HepG2 (cell line): Measurements from ENCODE around the gene HLA-DRB1. TPM values are rescaled to one million over a fixed set of nuclear protein-coding genes. Genes with fewer than 3 reads are reported as not detected.
"Not testable (repeated sequence)": the region's sequence is repeated elsewhere in the genome, so short reads cannot be mapped to it uniquely, and the experiment has no call there.

Source experiments
- ATAC-seq: fragments of 200-7000 bp; cut with Tn5 transposase; 3 replicates; pipeline ENCODE4 v1.9.1; 2020; ENCODE audit warnings: mild to moderate bottlenecking, moderate library complexity
- BruUV-seq: library from RNA; stranded (reverse); fragments of 400-500 nt; replicated peaks from 2 replicates; lab custom pipeline; 2021; lab: Mats Ljungman, UMichigan
- CTCF ChIA-PET: fragments of 300-600 bp; formaldehyde crosslinking; extraction: SDS; loops from one replicate; lab custom pipeline; 2021; ENCODE audit warnings: low total read pairs, inconsistent platforms, low intra/inter-chr PET ratio; lab: Yijun Ruan, JAX
- POLR2A ChIA-PET: fragments of 350-600 bp; sonication (Branson Sonifier 250); formaldehyde crosslinking; loops from one replicate; lab custom pipeline; 2020; ENCODE audit warnings: antibody characterized with exemption, inconsistent platforms; lab: Yijun Ruan, JAX
- DNase-seq: peaks from one replicate; pipeline ENCODE4 v3.0.0-alpha.2; 2015; ENCODE audit warnings: low spot score
- FAIRE-seq: peaks from 3 replicates; lab custom pipeline; 2011; peaks lifted over from hg19 to GRCh38; lab: Jason Lieb, UNC
- H2AFZ ChIP-seq: one replicate; pipeline ENCODE4 v1.6.1; 2011; ENCODE audit warnings: low read length, inconsistent platforms
- H3K27ac ChIP-seq: fragments of 300-600 bp; 3 replicates; pipeline ENCODE4 v1.8.0; 2011; ENCODE audit warnings: mixed run types, mild to moderate bottlenecking, mixed read lengths, low read length, inconsistent platforms; ENCODE audit not compliant: insufficient read depth; ENCODE audit errors: extremely low read length
- H3K27me3 ChIP-seq, 2 experiments: fragments of 200-600 bp in 1 of 2; 2 replicates in 1 of 2; 3 replicates in 1 of 2; pipeline versions ENCODE4 v1.6.0 to v1.8.0; 2011; ENCODE audit warnings: low read length in 2 of 2, mild to moderate bottlenecking in 2 of 2, moderate library complexity in 2 of 2, inconsistent platforms in 1 of 2; ENCODE audit not compliant: insufficient read depth in 2 of 2, control insufficient read depth in 1 of 2
- H3K36me3 ChIP-seq, 2 experiments: fragments of 200-600 bp in 1 of 2; replicated peaks in 1 of 2; 2 replicates in 1 of 2; 3 replicates in 1 of 2; pipeline versions ENCODE4 v1.5.1 to v1.8.0; 2011; ENCODE audit warnings: low read length in 2 of 2, inconsistent platforms in 1 of 2; ENCODE audit not compliant: insufficient read depth in 2 of 2, control insufficient read depth in 1 of 2
- H3K4me1 ChIP-seq: 2 replicates; pipeline ENCODE4 v1.5.1; 2012; ENCODE audit warnings: low read length, inconsistent platforms; ENCODE audit not compliant: insufficient read depth
- H3K4me2 ChIP-seq: 2 replicates; pipeline ENCODE4 v1.6.0; 2011; ENCODE audit warnings: low read depth, low read length, inconsistent platforms
- H3K4me3 ChIP-seq, 3 experiments: fragments of 200-600 bp in 1 of 3; sonication (generic), shearing (Covaris generic) in 1 of 3; replicated peaks in 1 of 3; 2 replicates each; pipeline ENCODE4 v1.5.1; 2011 to 2016; ENCODE audit warnings: low read length in 3 of 3, inconsistent platforms in 2 of 3, low read depth in 2 of 3, mild to moderate bottlenecking in 2 of 3, control low read depth in 1 of 3, mixed read lengths in 1 of 3; ENCODE audit not compliant: insufficient read depth in 1 of 3
- H3K79me2 ChIP-seq: one replicate; pipeline ENCODE4 v1.6.1; 2011; ENCODE audit warnings: low read length, inconsistent platforms; ENCODE audit not compliant: insufficient read depth
- H3K9ac ChIP-seq: 2 replicates; pipeline ENCODE4 v1.6.0; 2011; ENCODE audit warnings: mild to moderate bottlenecking, low read depth, low read length, inconsistent platforms; ENCODE audit not compliant: insufficient read depth
- H3K9me3 ChIP-seq: 2 replicates; pipeline ENCODE4 v1.5.1; 2012; ENCODE audit warnings: mild to moderate bottlenecking, low read length
- H4K20me1 ChIP-seq: 2 replicates; pipeline ENCODE4 v1.6.0; 2011; ENCODE audit warnings: inconsistent platforms, mild to moderate bottlenecking, low read length, moderate library complexity; ENCODE audit not compliant: insufficient read depth
- AKAP8 ChIP-seq: sonication (generic); formaldehyde crosslinking; IDR thresholded peaks from 2 replicates; pipeline ENCODE4 v1.5.1; 2020; ENCODE audit warnings: mild to moderate bottlenecking, missing genetic modification reagents
- BRD4 ChIP-seq: sonication (generic); formaldehyde crosslinking; IDR thresholded peaks from 2 replicates; pipeline ENCODE4 v1.4.0; 2020; ENCODE audit warnings: missing genetic modification reagents
- EZH2 ChIP-seq: conservative IDR thresholded peaks from 2 replicates; pipeline ENCODE4 v1.6.1; 2012; ENCODE audit warnings: mild to moderate bottlenecking, low read depth, low read length, moderate library complexity
- HES4 ChIP-seq: sonication (generic); formaldehyde crosslinking; IDR thresholded peaks from 2 replicates; pipeline ENCODE4 v1.9.0; 2021; ENCODE audit warnings: mild to moderate bottlenecking, missing genetic modification reagents, borderline replicate concordance
- HMG20A ChIP-seq: IDR thresholded peaks from 2 replicates; pipeline ENCODE4 v1.6.1; 2016; ENCODE audit warnings: borderline replicate concordance
- HOXD1 ChIP-seq: sonication (generic); formaldehyde crosslinking; IDR thresholded peaks from 2 replicates; pipeline ENCODE4 v1.5.0; 2020; ENCODE audit warnings: missing genetic modification reagents
- MAF1 ChIP-seq: sonication (generic); formaldehyde crosslinking; IDR thresholded peaks from 2 replicates; pipeline ENCODE4 v1.5.0; 2020; ENCODE audit warnings: missing genetic modification reagents, borderline replicate concordance
- NCOR1 ChIP-seq: fragments of 200-600 bp; sonication (generic); IDR thresholded peaks from 2 replicates; pipeline ENCODE4 v1.7.0; 2017; ENCODE audit warnings: antibody characterized with exemption, low read length, borderline replicate concordance
- TARDBP ChIP-seq: sonication (generic); formaldehyde crosslinking; IDR thresholded peaks from 2 replicates; pipeline ENCODE4 v1.8.0; 2022; ENCODE audit warnings: mild to moderate bottlenecking, missing genetic modification reagents
- ZNF670 ChIP-seq: sonication (generic); formaldehyde crosslinking; IDR thresholded peaks from 2 replicates; pipeline ENCODE4 v1.8.0; 2022; ENCODE audit warnings: mild to moderate bottlenecking, missing genetic modification reagents, borderline replicate concordance
- WGBS: methylation state at CpG from one replicate; pipeline ENCODE4 v1.1.6; 2017; ENCODE audit warnings: low lambda C conversion rate; 5-methylcytosine and 5-hydroxymethylcytosine counted together
- in situ Hi-C: cut with HindIII; loops from 2 replicates; pipeline ENCODE4 v1.10.0; 2017; ENCODE audit warnings: low pct_unique_long_range_greater_than_20kb; ENCODE audit not compliant: extremely low pct_ligation_motif_present
- intact Hi-C: fragments of 100-400 bp; cut with micrococcal nuclease; formaldehyde crosslinking; loops from one replicate; pipeline ENCODE4 v1.10.0; 2022; ENCODE audit not compliant: unreplicated experiment
- polyA plus RNA-seq, 8 experiments: library from polyadenylated mRNA; depleted of rRNA in 3 of 8; stranded (reverse) in 7 of 8; unstranded in 1 of 8; fragments of >200 nt; fragmentation: Illumina TruSeq in 4 of 8; extraction: Trizol in 4 of 8; gene quantifications; 2 replicates each; pipeline versions ENCODE4 v1.2.1 to v1.2.3, GENCODE V29; 2011 to 2016; ENCODE audit warnings: low read depth in 4 of 8, missing spikeins in 1 of 8, mixed read lengths in 1 of 8; ENCODE audit not compliant: insufficient read depth in 1 of 8
- total RNA-seq, 5 experiments: library from RNA; depleted of rRNA; stranded (reverse); fragments of >200 nt; fragmentation: Illumina TruSeq; extraction: Trizol; gene quantifications; 2 replicates each; pipeline ENCODE4 v1.2.3, GENCODE V29; 2016; ENCODE audit warnings: low read depth in 1 of 5
- TF ChIP-seq, protein P1 (sequence below): sonication (generic); formaldehyde crosslinking; IDR thresholded peaks from 2 replicates; pipeline ENCODE4 v1.4.0; 2020; ENCODE audit warnings: mild to moderate bottlenecking, missing genetic modification reagents
- TF ChIP-seq, protein P2 (sequence below), 2 experiments: sonication (generic) in 1 of 2; formaldehyde crosslinking in 1 of 2; IDR thresholded peaks; 2 replicates each; pipeline versions ENCODE4 v1.4.0 to v1.6.1; 2018 to 2020; ENCODE audit warnings: missing genetic modification reagents in 2 of 2, borderline replicate concordance in 1 of 2, low read depth in 1 of 2, mild to moderate bottlenecking in 1 of 2, missing biosample characterization in 1 of 2
- TF ChIP-seq, protein P3 (sequence below): sonication (generic); formaldehyde crosslinking; IDR thresholded peaks from 2 replicates; pipeline ENCODE4 v1.4.0; 2020; ENCODE audit warnings: missing genetic modification reagents, borderline replicate concordance

HLA-DRB1 gene
- total and polyA plus RNA-seq, 2 of the 13 experiments (the other 11 are each of a cell fraction or from before 2014, with no cell fraction given) = 0.09 TPM; not detected in 1

DNA sequence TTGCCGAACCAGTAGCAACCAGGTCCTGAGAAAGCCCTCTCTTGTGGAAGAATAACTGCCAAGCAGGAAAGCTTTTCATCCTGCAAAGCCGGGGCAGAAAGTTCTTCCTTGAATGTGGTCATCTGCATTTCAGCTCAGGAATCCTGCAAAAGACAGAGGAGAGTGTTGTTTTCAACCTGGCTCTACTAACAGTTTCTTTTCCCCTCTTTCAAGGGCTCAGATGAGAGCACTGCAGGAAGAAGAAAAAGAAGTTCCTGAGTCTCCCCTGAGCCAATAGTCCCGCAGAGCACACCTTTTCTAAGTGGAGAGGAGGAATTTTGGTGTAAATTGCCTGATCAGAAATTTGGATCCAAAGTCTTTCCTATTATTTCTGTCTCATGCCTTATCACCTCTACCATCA lies 10.7 kb downstream of the HLA-DRB1 start:
- H2AFZ ChIP-seq = no peak overlapping the region
- WGBS = 0% methylated on average over 3 of the region's 3 CpGs
- H3K9me3 ChIP-seq = no peaks in the 10 kb centered on the region
- ChIA-PET CTCF (no interaction called here), POLR2A (no interaction called here)
- no peaks in the 10 kb centered on the region for H3K79me2 ChIP-seq
- H3K4me3 ChIP-seq = no peak overlapping the region
- intact Hi-C loops (no loop called here), in situ Hi-C loops (no loop called here)
- H3K27me3 ChIP-seq = peaks cover 0 to 9% of the 10 kb centered on the region in 2 experiments; a peak in 1 of 5 replicates
- no TSS peak for BruUV-seq
- FAIRE-seq (no peak), ATAC-seq (no peak), DNase-seq (no peak)
- no peak overlapping the region for H3K9ac ChIP-seq
- H3K27ac ChIP-seq = no peak overlapping the region
- H3K36me3 ChIP-seq = no peaks in the 10 kb centered on the region
- no peaks in the 10 kb centered on the region for H4K20me1 ChIP-seq
- H3K4me1 ChIP-seq = no peaks in the 10 kb centered on the region
- H3K4me2 ChIP-seq = no peak overlapping the region
- TF ChIP-seq NCOR1 (no peak), HES4 (CRISPR knock-in tag) (no peak), HOXD1 (no peak), MAF1 (no peak), TARDBP (CRISPR knock-in tag) (no peak), AKAP8 (CRISPR knock-in tag) (no peak), BRD4 (CRISPR knock-in tag) (no peak), ZNF670 (CRISPR knock-in tag) (no peak), EZH2 (no peak), HMG20A (CRISPR knock-in tag) (no peak)
- TF ChIP-seq, protein P1, sequence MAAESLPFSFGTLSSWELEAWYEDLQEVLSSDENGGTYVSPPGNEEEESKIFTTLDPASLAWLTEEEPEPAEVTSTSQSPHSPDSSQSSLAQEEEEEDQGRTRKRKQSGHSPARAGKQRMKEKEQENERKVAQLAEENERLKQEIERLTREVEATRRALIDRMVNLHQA (CRISPR knock-in tag) = no peak
- TF ChIP-seq, protein P2, sequence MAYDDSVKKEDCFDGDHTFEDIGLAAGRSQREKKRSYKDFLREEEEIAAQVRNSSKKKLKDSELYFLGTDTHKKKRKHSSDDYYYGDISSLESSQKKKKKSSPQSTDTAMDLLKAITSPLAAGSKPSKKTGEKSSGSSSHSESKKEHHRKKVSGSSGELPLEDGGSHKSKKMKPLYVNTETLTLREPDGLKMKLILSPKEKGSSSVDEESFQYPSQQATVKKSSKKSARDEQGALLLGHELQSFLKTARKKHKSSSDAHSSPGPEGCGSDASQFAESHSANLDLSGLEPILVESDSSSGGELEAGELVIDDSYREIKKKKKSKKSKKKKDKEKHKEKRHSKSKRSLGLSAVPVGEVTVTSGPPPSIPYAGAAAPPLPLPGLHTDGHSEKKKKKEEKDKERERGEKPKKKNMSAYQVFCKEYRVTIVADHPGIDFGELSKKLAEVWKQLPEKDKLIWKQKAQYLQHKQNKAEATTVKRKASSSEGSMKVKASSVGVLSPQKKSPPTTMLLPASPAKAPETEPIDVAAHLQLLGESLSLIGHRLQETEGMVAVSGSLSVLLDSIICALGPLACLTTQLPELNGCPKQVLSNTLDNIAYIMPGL (CRISPR knock-in tag; IDR thresholded peaks at IDR 0.05; ENCODE audit: borderline replicate concordance in 1 of 2, low read depth in 1 of 2) = no peak
- TF ChIP-seq, protein P3, sequence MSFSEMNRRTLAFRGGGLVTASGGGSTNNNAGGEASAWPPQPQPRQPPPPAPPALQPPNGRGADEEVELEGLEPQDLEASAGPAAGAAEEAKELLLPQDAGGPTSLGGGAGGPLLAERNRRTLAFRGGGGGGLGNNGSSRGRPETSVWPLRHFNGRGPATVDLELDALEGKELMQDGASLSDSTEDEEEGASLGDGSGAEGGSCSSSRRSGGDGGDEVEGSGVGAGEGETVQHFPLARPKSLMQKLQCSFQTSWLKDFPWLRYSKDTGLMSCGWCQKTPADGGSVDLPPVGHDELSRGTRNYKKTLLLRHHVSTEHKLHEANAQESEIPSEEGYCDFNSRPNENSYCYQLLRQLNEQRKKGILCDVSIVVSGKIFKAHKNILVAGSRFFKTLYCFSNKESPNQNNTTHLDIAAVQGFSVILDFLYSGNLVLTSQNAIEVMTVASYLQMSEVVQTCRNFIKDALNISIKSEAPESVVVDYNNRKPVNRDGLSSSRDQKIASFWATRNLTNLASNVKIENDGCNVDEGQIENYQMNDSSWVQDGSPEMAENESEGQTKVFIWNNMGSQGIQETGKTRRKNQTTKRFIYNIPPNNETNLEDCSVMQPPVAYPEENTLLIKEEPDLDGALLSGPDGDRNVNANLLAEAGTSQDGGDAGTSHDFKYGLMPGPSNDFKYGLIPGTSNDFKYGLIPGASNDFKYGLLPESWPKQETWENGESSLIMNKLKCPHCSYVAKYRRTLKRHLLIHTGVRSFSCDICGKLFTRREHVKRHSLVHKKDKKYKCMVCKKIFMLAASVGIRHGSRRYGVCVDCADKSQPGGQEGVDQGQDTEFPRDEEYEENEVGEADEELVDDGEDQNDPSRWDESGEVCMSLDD (CRISPR knock-in tag) = no peak
- TF ChIP-seq, all 625 proteins: peak for 0

DNA sequence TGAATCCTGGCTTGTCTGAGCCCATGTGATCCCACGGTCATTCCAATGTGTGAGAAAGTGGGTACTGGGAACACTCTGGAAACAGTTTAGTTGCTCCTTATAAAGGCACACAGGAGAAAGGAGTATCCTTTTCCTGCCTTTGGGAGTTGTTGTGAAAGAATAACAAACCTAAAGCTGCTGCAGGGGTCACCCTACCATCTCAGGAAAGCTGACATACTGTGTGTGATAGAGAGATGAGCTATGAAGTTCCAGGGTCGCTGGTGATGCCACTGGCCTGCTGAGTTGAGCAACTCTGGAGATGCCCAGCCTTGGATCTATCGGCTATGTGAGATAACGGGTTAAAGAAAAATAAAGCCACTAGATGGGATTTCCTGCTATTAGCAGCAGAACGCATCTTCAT lies 12.2 kb downstream of the HLA-DRB1 start:
- CTCF ChIA-PET, H3K27me3 ChIP-seq, H3K4me3 ChIP-seq, POLR2A ChIA-PET, H3K4me2 ChIP-seq, H4K20me1 ChIP-seq, H3K4me1 ChIP-seq, intact Hi-C loops, FAIRE-seq, DNase-seq, ATAC-seq, H3K9me3 ChIP-seq, BruUV-seq, H3K79me2 ChIP-seq, H3K27ac ChIP-seq, H3K9ac ChIP-seq, in situ Hi-C loops, H2AFZ ChIP-seq, H3K36me3 ChIP-seq: not testable (repeated sequence)
- 11% methylated on average over 5 of the region's 5 CpGs for WGBS
